GM21526 (cell line): ENCODE results near the gene KIAA1614.

ENCODE experiments used
- ATAC-seq: cut with Tn5 transposase; IDR thresholded peaks from one replicate; pipeline ENCODE4 v1.9.1; 2021; ENCODE audit warnings: moderate library complexity; ENCODE audit not compliant: unreplicated experiment, low FRiP score

Gene KIAA1614

GRCh38 chr1:180939073-180939710 lies 26.5 kb downstream of the KIAA1614 start:
- ATAC-seq, result no peak

GRCh38 chr1:180939711-180940103 lies 27.0 kb downstream of the KIAA1614 start:
- ATAC-seq, result no peak

- ATAC-seq, result no peak
Measured at GRCh38 chr1:180940445-180940844, 27.7 kb downstream of the KIAA1614 start.

GRCh38 chr1:180941518-180942275 lies 29.0 kb downstream of the KIAA1614 start:
- no peak for ATAC-seq

GRCh38 chr1:180945151-180945550 lies 32.5 kb downstream of the KIAA1614 start:
- no peak for ATAC-seq

GRCh38 chr1:180945551-180945950 lies 32.9 kb downstream of the KIAA1614 start:
- ATAC-seq, result no peak

- ATAC-seq, result no peak
Measured at GRCh38 chr1:180946056-180946455, 33.4 kb downstream of the KIAA1614 start.

- no peak for ATAC-seq
Measured at GRCh38 chr1:180946541-180947498, 34.1 kb downstream of the KIAA1614 start.

- ATAC-seq, result no peak
Measured at GRCh38 chr1:180947499-180947885, 34.8 kb downstream of the KIAA1614 start.

- ATAC-seq, result no peak
Measured at GRCh38 chr1:180947901-180948640, 35.4 kb downstream of the KIAA1614 start.

- ATAC-seq, result no peak
Measured at GRCh38 chr1:180948641-180949615, 36.2 kb downstream of the KIAA1614 start.

GRCh38 chr1:180949616-180950000 lies 36.9 kb downstream of the KIAA1614 start:
- ATAC-seq, result no peak

GRCh38 chr1:180950321-180950720 lies 37.6 kb downstream of the KIAA1614 start:
- no peak for ATAC-seq

GRCh38 chr1:180951186-180951745 lies 38.6 kb downstream of the KIAA1614 start:
- no peak for ATAC-seq

- no peak for ATAC-seq
Measured at GRCh38 chr1:180951836-180952656, 39.3 kb downstream of the KIAA1614 start.

- ATAC-seq, result no peak
Measured at GRCh38 chr1:180952657-180953013, 39.9 kb downstream of the KIAA1614 start.

GRCh38 chr1:180953291-180954004 lies 40.8 kb downstream of the KIAA1614 start:
- no peak for ATAC-seq
